ENCODE data around the gene PEMT. TPM values are rescaled to one million over a fixed set of nuclear protein-coding genes. Genes with fewer than 3 reads are reported as not detected.

PEMT gene
- total and polyA plus RNA-seq, 3 experiments from 2014 or later: 31.9 to 42.1 (median 34.6) TPM

DNA sequence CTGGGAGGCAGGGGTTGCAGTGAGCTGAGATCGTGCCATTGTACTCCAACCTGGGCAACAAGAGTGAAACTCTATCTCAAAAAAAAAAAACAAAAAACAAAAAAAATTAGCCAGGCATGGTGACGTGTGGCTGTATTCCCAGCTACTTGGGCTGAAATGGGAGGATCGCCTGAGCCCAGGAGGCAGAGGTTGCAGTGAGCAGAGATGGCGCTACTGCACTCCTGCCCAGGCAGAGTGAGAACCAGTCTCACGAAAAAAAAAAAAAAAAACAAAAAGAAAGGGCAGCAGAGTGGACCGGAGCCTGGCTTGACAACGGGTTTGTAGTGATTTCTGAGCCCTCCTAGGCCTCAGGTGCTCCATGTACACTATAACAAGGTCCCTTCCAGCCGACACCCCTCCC is 33.1 kb downstream of the PEMT start:
- Mint-ChIP-seq H3K4me1 (no peaks in the 10 kb centered on the region), H3K9me3 (no peaks in the 10 kb centered on the region), H3K4me3 (peak overlapping the region in 1 of 7 donors; percentile 69), H3K36me3 (no peaks in the 10 kb centered on the region), H3K27me3 (peaks cover 0 to under 1% of the 10 kb centered on the region in 2 donors), H3K27ac (no peak overlapping the region)
- no peak overlapping the region for H3K4me3 ChIP-seq (ENCODE audit: low read length)
- ChIA-PET POLR2A (no interaction called here), CTCF (no interaction called here)
- H3K4me1 ChIP-seq (ENCODE audit: insufficient read depth, low read length): no peaks in the 10 kb centered on the region
- H3K27me3 ChIP-seq (ENCODE audit: insufficient read depth, low read length, poor library complexity, severe bottlenecking): no peaks in the 10 kb centered on the region
- no peak overlapping the region for H3K27ac ChIP-seq (ENCODE audit: low read depth, low read length)
- DNase-seq: no peak
- no peaks in the 10 kb centered on the region for H3K36me3 ChIP-seq (ENCODE audit: insufficient read depth, low read length)
- no peaks in the 10 kb centered on the region for H3K9me3 ChIP-seq (ENCODE audit: low read length)

DNA sequence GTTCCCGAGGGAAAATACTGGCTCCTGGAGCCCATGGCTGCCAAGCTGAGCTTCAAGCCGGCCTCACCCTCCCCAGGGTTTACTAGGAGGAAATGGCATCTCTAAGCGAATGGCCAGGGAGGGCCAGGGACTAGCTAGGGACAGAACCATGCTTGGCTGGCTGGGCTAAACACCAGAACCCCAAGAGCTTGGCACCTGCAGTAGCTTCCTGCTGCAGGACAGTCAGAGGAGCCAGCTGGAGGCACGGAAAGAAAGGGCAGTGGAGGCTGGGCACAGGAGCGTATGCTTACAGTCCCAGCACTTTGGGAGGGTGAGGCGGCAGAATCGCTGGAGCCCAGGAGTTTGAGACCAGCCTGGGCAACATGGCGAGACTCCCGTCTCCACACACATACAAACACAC is 33.7 kb downstream of the PEMT start:
- no peak for DNase-seq
- H3K4me1 Mint-ChIP-seq: no peaks in the 10 kb centered on the region
- H3K4me3 ChIP-seq (ENCODE audit: low read length): no peak overlapping the region
- H3K36me3 Mint-ChIP-seq: no peaks in the 10 kb centered on the region
- no peaks in the 10 kb centered on the region for H3K27me3 ChIP-seq (ENCODE audit: insufficient read depth, low read length, poor library complexity, severe bottlenecking)
- H3K27ac ChIP-seq (ENCODE audit: low read depth, low read length): no peak overlapping the region
- H3K4me1 ChIP-seq (ENCODE audit: insufficient read depth, low read length): no peaks in the 10 kb centered on the region
- no peak overlapping the region for H3K27ac Mint-ChIP-seq
- H3K9me3 ChIP-seq (ENCODE audit: low read length): no peaks in the 10 kb centered on the region
- ChIA-PET POLR2A (no interaction called here), CTCF (no interaction called here)
- no peak overlapping the region for H3K4me3 Mint-ChIP-seq
- H3K36me3 ChIP-seq (ENCODE audit: insufficient read depth, low read length): no peaks in the 10 kb centered on the region
- H3K27me3 Mint-ChIP-seq: peaks cover 0 to 3% of the 10 kb centered on the region in 2 donors
- H3K9me3 Mint-ChIP-seq: no peaks in the 10 kb centered on the region

DNA sequence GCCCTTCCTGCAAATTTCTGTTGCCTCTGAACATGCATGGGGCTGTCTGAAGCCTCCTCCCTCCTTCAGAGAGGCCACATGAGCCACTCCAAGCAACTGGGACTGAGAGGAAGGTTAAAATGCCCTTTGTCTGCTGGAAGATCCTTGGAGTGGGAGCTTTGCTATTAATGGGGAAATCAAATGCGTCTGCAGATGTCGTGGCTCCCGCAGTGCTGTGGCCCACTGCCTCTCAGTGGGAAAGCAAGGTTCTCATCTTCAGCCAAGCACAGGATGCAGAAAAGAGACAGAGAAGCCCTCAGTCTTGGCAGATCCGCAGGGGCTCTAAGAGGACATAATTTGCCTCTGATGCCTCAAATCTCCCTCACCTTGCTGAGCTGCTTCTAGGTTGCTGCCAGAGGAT is 34.8 kb downstream of the PEMT start:
- Histone ChIP-seq H3K4me1 (ENCODE audit: insufficient read depth, low read length) (no peaks in the 10 kb centered on the region), H3K27ac (ENCODE audit: low read depth, low read length) (no peak overlapping the region), H3K27me3 (ENCODE audit: insufficient read depth, low read length, poor library complexity, severe bottlenecking) (no peaks in the 10 kb centered on the region), H3K9me3 (ENCODE audit: low read length) (no peaks in the 10 kb centered on the region), H3K36me3 (ENCODE audit: insufficient read depth, low read length) (no peaks in the 10 kb centered on the region), H3K4me3 (ENCODE audit: low read length) (no peak overlapping the region)
- Mint-ChIP-seq H3K4me1 (no peaks in the 10 kb centered on the region), H3K27me3 (peaks cover 0 to 3% of the 10 kb centered on the region in 2 donors), H3K9me3 (no peaks in the 10 kb centered on the region), H3K36me3 (no peaks in the 10 kb centered on the region), H3K27ac (peak overlapping the region in 1 of 8 donors; percentile 11), H3K4me3 (no peak overlapping the region)
- no peak for DNase-seq
- ChIA-PET CTCF (no interaction called here), POLR2A (no interaction called here)

DNA sequence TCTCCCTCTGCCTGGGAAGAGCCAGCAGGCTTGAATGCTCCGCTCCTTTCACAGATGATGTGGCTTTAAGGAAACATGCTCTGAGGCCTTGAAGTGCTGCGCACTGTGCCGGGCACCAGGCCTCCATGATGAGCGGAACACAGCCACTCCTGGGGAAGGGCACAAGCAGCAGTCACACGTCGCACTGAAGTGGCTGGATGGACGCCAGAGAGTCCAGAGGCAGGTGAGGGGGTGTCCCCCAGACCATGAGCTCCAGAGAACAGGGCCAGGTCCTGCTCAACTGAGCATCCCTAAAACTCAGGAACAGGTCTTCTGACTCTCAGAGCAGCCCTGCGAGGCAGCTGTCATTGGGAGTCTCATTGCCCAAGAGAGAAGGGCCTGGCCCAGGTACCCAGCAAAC is 35.6 kb downstream of the PEMT start:
- H3K36me3 Mint-ChIP-seq: no peaks in the 10 kb centered on the region
- no peak for DNase-seq
- no peaks in the 10 kb centered on the region for H3K9me3 ChIP-seq (ENCODE audit: low read length)
- H3K4me1 ChIP-seq (ENCODE audit: insufficient read depth, low read length): no peaks in the 10 kb centered on the region
- no peaks in the 10 kb centered on the region for H3K27me3 ChIP-seq (ENCODE audit: insufficient read depth, low read length, poor library complexity, severe bottlenecking)
- no peaks in the 10 kb centered on the region for H3K9me3 Mint-ChIP-seq
- no peak overlapping the region for H3K4me3 ChIP-seq (ENCODE audit: low read length)
- ChIA-PET CTCF (no interaction called here), POLR2A (no interaction called here)
- H3K27ac Mint-ChIP-seq: no peak overlapping the region
- no peaks in the 10 kb centered on the region for H3K4me1 Mint-ChIP-seq
- no peak overlapping the region for H3K4me3 Mint-ChIP-seq
- H3K27me3 Mint-ChIP-seq: peaks cover 0 to 3% of the 10 kb centered on the region in 2 donors
- no peaks in the 10 kb centered on the region for H3K36me3 ChIP-seq (ENCODE audit: insufficient read depth, low read length)
- no peak overlapping the region for H3K27ac ChIP-seq (ENCODE audit: low read depth, low read length)

DNA sequence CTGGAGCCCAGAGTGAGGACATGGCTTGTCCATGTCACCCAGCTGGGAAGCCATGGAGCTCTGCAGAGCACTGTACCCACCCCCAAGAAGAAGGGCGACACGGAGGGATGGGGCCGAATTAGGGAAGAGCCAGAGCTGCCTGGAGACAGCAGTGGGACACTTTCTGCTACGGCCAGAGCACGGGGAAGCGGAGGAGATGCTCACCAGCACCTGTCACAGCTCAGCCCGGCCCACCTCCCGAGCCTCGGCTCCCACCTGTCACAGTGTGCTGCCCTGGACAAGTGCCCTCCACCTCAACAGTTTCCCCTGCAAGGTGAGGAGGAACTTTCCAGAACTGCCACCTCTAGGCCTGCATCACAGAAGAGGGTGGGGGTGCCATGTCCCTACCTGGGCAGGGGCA is 36.4 kb downstream of the PEMT start:
- Histone ChIP-seq H3K27me3 (ENCODE audit: insufficient read depth, low read length, poor library complexity, severe bottlenecking) (no peaks in the 10 kb centered on the region), H3K36me3 (ENCODE audit: insufficient read depth, low read length) (no peaks in the 10 kb centered on the region), H3K27ac (ENCODE audit: low read depth, low read length) (no peak overlapping the region), H3K9me3 (ENCODE audit: low read length) (no peaks in the 10 kb centered on the region), H3K4me3 (ENCODE audit: low read length) (no peak overlapping the region), H3K4me1 (ENCODE audit: insufficient read depth, low read length) (no peaks in the 10 kb centered on the region)
- Mint-ChIP-seq H3K4me3 (no peak overlapping the region), H3K9me3 (no peaks in the 10 kb centered on the region), H3K27me3 (peaks cover 0 to 3% of the 10 kb centered on the region in 2 donors), H3K27ac (peak overlapping the region in 1 of 8 donors; percentile 52), H3K4me1 (no peaks in the 10 kb centered on the region), H3K36me3 (no peaks in the 10 kb centered on the region)
- CTCF ChIA-PET: no interaction called here
- POLR2A ChIA-PET: no interaction called here
- no peak for DNase-seq

DNA sequence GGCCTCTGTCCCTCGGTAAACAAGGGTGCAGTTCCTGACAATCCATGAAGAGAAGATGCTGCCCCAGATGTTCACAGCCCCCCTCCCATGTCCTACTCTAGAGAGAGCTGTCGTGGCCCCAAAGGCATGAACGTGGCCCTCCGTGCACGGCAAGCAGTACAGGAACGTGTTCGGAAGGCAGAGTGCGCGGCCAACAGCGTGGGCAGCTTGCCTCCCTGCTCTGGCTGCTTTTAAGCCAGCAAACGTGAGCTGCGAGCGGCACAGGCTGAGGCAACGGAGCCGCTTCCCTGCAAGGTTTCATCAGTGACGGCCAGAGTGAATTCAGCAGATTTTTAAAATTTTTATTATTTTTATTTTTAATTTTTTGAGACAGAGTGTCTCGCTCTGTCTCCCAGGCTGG is 37.2 kb downstream of the PEMT start:
- no peak for DNase-seq
- POLR2A ChIA-PET: no interaction called here
- no peaks in the 10 kb centered on the region for H3K4me1 ChIP-seq (ENCODE audit: insufficient read depth, low read length)
- H3K27ac ChIP-seq (ENCODE audit: low read depth, low read length): no peak overlapping the region
- Mint-ChIP-seq H3K27me3 (peaks cover 0 to 3% of the 10 kb centered on the region in 2 donors), H3K36me3 (no peaks in the 10 kb centered on the region), H3K4me1 (no peaks in the 10 kb centered on the region), H3K4me3 (no peak overlapping the region), H3K9me3 (no peaks in the 10 kb centered on the region), H3K27ac (no peak overlapping the region)
- no peaks in the 10 kb centered on the region for H3K36me3 ChIP-seq (ENCODE audit: insufficient read depth, low read length)
- H3K9me3 ChIP-seq (ENCODE audit: low read length): no peaks in the 10 kb centered on the region
- H3K27me3 ChIP-seq (ENCODE audit: insufficient read depth, low read length, poor library complexity, severe bottlenecking): no peaks in the 10 kb centered on the region
- no peak overlapping the region for H3K4me3 ChIP-seq (ENCODE audit: low read length)
- CTCF ChIA-PET: no interaction called here

DNA sequence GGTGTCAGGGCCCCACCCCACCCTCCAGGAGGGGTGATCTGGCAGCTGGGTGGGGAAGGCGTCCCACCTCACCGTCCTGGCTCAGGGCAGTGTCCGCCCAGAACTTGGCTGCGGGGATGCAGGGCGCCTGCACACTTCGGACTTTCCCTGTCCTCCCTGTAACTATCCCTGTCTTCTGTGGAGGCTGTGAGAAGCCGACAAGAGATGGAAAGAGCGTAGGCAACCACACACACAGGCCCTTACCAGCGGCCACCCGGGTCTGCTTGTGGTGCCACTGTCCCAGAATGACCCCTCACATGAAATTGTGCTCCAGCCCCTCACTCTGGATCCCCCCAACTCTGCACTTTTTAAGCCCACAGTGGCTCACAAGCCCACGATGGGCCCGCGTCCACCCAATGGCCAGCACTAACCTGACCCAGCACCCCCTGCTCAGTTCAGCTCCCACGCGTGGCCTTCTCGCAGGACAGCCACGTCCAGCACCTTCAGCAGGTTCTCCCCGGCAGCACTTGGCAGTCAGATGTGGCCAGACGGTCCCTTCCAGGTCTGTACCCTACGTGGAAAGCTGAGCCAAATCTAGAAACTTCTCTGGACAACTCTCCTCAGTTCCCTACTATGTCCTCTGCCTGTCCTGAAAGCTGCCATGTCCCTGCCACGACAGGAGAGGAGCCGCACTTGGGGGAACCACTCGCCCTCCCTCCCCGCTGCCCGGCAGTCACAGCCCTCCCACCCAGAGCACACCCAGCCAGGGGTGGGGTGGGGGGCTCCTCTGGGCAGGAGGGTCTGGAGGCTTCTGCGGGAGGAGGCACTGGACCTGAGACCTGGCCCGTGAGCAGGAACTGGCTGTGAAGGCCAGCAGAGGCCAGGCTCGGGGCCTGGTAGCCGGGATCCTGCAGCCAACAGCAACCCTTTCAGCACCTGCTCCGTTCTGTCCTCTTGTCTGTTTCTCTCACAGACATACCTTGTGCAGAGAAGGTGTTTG is 38.0 kb downstream of the PEMT start:
- no peak for DNase-seq
- ChIA-PET POLR2A (no interaction called here), CTCF (no interaction called here)
- Mint-ChIP-seq H3K27ac (no peak overlapping the region), H3K9me3 (no peaks in the 10 kb centered on the region), H3K4me1 (no peaks in the 10 kb centered on the region), H3K36me3 (no peaks in the 10 kb centered on the region), H3K27me3 (peaks cover 0 to 3% of the 10 kb centered on the region in 2 donors), H3K4me3 (no peak overlapping the region)
- H3K9me3 ChIP-seq (ENCODE audit: low read length): no peaks in the 10 kb centered on the region
- H3K4me1 ChIP-seq (ENCODE audit: insufficient read depth, low read length): no peaks in the 10 kb centered on the region
- H3K27ac ChIP-seq (ENCODE audit: low read depth, low read length): no peak overlapping the region
- H3K27me3 ChIP-seq (ENCODE audit: insufficient read depth, low read length, poor library complexity, severe bottlenecking): no peaks in the 10 kb centered on the region
- H3K4me3 ChIP-seq (ENCODE audit: low read length): no peak overlapping the region
- H3K36me3 ChIP-seq (ENCODE audit: insufficient read depth, low read length): no peaks in the 10 kb centered on the region

DNA sequence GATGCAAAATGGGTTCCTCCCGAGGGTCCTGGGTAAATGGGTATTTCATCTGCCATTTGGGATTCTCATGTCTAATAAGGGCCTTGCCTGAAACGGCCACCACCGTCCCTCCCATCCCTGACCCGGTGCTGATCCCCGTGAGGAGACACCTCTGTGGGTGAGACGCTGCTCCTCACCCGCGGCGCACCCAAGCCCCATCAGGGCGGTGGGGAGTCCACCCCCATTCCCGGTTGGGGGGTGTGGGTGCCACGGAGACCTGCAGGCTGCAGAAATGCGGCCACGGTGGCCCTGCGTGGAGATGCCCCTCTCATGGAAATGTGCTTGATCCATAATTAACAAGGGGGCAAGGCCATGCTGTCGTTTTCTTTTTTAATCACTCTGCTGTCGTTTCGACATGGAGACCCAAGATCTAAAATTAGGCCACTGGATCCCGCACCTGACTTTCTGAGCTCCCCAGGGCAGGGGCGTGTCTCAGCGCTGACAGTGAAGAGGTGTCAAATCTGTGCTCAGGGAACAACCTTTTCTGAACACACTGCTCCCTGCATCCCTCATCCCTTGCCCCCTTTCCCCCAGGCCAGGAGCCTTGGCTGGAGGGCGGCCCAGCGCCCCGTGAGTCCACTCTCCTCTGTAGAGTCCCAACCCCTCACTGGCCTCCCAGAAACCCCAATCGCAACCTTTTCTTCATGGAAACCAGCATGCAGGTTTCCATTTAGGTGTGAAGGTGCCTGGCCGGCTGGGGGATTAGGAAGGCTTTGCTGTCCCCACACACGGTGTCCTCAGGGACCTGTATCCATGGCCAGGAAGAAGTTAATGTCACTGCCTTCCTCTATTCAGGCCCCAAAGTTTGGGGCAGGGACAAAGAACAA is 38.9 kb downstream of the PEMT start:
- no peaks in the 10 kb centered on the region for H3K9me3 Mint-ChIP-seq
- Histone ChIP-seq H3K27ac (ENCODE audit: low read depth, low read length) (no peak overlapping the region), H3K36me3 (ENCODE audit: insufficient read depth, low read length) (no peaks in the 10 kb centered on the region), H3K27me3 (ENCODE audit: insufficient read depth, low read length, poor library complexity, severe bottlenecking) (no peaks in the 10 kb centered on the region), H3K4me3 (ENCODE audit: low read length) (no peak overlapping the region), H3K9me3 (ENCODE audit: low read length) (no peaks in the 10 kb centered on the region), H3K4me1 (ENCODE audit: insufficient read depth, low read length) (no peaks in the 10 kb centered on the region)
- H3K36me3 Mint-ChIP-seq: no peaks in the 10 kb centered on the region
- DNase-seq: no peak
- peak overlapping the region in 1 of 8 donors; percentile 47 for H3K27ac Mint-ChIP-seq
- H3K4me1 Mint-ChIP-seq: no peaks in the 10 kb centered on the region
- POLR2A ChIA-PET: no interaction called here
- H3K4me3 Mint-ChIP-seq: no peak overlapping the region
- CTCF ChIA-PET: no interaction called here
- H3K27me3 Mint-ChIP-seq: peaks cover 0 to 3% of the 10 kb centered on the region in 2 donors
